Lower leg skin (tissue), 3 donors: ENCODE measurements around the gene PTPRN.

ENCODE experiments used
- POLR2A ChIP-seq, 2 donors: fragments of 450-650 bp; IDR thresholded peaks; one replicate each; pipeline ENCODE4 v1.6.1; 2016 to 2017; ENCODE audit warnings: antibody characterized with exemption in 2 of 2, mild to moderate bottlenecking in 1 of 2, moderate library complexity in 1 of 2
- TF ChIP-seq, protein P1 (sequence below), 3 donors: fragments of 450-650 bp; IDR thresholded peaks; one replicate each; pipeline ENCODE4 v1.5.1; 2016; ENCODE audit warnings: antibody characterized with exemption in 3 of 3, mild to moderate bottlenecking in 3 of 3, moderate library complexity in 2 of 3

DNA sequence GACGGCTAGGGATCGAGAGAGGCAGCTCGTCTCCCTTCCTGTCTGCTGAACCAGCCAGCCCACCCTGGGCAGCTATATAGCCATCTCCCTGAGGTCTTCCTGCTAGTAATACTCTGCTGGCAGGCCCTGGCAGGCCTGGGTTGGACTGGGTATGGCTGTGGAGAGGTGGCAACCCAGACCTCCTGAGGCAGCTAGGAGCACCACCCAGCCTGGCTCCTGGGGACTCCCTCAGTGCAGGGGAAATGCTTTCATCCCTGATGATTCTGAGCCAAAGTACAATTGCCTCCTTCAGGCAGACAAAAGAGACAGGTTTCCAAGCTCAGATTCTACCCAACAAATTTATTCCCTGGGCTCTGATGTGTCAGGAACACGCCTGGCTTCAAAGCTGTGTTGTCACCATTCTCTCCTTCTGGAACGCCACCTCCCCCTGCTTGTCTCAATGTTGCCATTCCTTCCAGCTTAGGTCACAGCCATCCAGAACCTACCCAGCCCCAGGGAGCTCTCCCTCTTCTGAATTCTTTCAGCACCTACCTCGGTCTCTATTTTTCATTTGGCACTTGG lies 34.8 kb downstream of the PTPRN start:
- TF ChIP-seq, protein P1, sequence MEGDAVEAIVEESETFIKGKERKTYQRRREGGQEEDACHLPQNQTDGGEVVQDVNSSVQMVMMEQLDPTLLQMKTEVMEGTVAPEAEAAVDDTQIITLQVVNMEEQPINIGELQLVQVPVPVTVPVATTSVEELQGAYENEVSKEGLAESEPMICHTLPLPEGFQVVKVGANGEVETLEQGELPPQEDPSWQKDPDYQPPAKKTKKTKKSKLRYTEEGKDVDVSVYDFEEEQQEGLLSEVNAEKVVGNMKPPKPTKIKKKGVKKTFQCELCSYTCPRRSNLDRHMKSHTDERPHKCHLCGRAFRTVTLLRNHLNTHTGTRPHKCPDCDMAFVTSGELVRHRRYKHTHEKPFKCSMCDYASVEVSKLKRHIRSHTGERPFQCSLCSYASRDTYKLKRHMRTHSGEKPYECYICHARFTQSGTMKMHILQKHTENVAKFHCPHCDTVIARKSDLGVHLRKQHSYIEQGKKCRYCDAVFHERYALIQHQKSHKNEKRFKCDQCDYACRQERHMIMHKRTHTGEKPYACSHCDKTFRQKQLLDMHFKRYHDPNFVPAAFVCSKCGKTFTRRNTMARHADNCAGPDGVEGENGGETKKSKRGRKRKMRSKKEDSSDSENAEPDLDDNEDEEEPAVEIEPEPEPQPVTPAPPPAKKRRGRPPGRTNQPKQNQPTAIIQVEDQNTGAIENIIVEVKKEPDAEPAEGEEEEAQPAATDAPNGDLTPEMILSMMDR (IDR thresholded peaks at IDR 0.05) = no peak
- TF ChIP-seq POLR2A (IDR thresholded peaks at IDR 0.05) = no peak
